ENCODE data around the gene CT45A7.
"Not testable (repeated sequence)": the region's sequence is repeated elsewhere in the genome, so short reads cannot be mapped to it uniquely, and the experiment has no call there.

CT45A7 gene, protein sequence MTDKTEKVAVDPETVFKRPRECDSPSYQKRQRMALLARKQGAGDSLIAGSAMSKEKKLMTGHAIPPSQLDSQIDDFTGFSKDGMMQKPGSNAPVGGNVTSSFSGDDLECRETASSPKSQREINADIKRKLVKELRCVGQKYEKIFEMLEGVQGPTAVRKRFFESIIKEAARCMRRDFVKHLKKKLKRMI

DNA sequence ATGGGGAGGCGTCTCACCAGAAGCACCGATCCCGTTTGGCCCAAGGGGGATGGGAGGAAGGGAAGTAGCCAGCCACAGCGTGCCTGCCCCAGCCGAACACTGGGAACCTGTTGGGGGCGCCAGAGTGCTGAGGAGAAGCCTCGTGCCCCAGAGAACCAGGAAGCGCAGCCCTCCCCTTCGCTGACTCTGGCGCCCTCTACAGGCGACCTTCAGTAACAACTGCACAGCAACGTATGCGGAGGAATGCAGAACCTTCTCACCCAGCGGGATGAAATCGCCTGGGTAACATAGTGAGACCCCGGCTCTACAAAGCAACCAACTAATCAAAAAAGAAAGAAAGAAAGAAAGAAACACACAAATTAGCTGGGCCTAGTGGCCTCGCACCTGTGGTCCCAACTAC is at the start of gene CT45A7:
Gene CT45A7 (minus strand): TSS at position 101 of the 400 bp plus-strand sequence. CDS start 3,747 bp downstream, outside the sequence.
- DNase-seq; in situ Hi-C loops (cut with MboI; ENCODE audit: low pct_unique_long_range_greater_than_20kb, low sequenced_read_pairs): not testable (repeated sequence)

DNA sequence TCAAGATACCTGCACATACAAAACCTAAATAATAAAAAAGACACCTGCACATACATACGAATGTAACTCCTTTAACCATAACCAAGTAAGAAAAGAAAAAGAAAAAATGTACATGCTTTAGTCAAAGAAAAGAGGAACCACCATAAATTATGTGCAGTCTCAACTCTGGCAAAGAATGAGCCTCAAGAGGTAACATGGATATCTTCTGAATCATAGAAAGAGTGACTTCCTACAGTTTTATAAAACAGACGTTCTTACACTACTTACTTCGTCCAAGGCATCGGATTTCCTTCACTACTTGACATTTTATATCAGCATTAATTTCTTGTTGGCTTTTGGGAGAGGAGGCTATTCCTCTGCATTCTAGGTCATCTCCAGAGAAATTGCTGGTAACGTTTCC is 45.7 kb upstream of the CT45A7 start:
- DNase-seq; in situ Hi-C loops (cut with MboI; ENCODE audit: low pct_unique_long_range_greater_than_20kb, low sequenced_read_pairs): not testable (repeated sequence)

DNA sequence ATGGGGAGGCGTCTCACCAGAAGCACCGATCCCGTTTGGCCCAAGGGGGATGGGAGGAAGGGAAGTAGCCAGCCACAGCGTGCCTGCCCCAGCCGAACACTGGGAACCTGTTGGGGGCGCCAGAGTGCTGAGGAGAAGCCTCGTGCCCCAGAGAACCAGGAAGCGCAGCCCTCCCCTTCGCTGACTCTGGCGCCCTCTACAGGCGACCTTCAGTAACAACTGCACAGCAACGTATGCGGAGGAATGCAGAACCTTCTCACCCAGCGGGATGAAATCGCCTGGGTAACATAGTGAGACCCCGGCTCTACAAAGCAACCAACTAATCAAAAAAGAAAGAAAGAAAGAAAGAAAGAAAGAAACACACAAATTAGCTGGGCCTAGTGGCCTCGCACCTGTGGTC is 34.6 kb upstream of the CT45A7 start, which contains the start of gene CT45A9:
Gene CT45A9 (minus strand): TSS at position 101 of the 400 bp plus-strand sequence. CDS start 3,751 bp downstream, outside the sequence.
- in situ Hi-C loops (cut with MboI; ENCODE audit: low pct_unique_long_range_greater_than_20kb, low sequenced_read_pairs); DNase-seq: not testable (repeated sequence)

DNA sequence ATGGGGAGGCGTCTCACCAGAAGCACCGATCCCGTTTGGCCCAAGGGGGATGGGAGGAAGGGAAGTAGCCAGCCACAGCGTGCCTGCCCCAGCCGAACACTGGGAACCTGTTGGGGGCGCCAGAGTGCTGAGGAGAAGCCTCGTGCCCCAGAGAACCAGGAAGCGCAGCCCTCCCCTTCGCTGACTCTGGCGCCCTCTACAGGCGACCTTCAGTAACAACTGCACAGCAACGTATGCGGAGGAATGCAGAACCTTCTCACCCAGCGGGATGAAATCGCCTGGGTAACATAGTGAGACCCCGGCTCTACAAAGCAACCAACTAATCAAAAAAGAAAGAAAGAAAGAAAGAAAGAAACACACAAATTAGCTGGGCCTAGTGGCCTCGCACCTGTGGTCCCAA is 17.4 kb upstream of the CT45A7 start, which contains the start of gene CT45A8:
Gene CT45A8 (minus strand): TSS at position 101 of the 400 bp plus-strand sequence. CDS start 3,755 bp downstream, outside the sequence.
- in situ Hi-C loops (cut with MboI; ENCODE audit: low pct_unique_long_range_greater_than_20kb, low sequenced_read_pairs); DNase-seq: not testable (repeated sequence)

DNA sequence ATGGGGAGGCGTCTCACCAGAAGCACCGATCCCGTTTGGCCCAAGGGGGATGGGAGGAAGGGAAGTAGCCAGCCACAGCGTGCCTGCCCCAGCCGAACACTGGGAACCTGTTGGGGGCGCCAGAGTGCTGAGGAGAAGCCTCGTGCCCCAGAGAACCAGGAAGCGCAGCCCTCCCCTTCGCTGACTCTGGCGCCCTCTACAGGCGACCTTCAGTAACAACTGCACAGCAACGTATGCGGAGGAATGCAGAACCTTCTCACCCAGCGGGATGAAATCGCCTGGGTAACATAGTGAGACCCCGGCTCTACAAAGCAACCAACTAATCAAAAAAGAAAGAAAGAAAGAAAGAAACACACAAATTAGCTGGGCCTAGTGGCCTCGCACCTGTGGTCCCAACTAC is 17.2 kb downstream of the CT45A7 start, which contains the start of gene CT45A2:
Gene CT45A2 (minus strand): TSS at position 101 of the 400 bp plus-strand sequence. CDS start 3,747 bp downstream, outside the sequence.
- DNase-seq; in situ Hi-C loops (cut with MboI; ENCODE audit: low pct_unique_long_range_greater_than_20kb, low sequenced_read_pairs): not testable (repeated sequence)

DNA sequence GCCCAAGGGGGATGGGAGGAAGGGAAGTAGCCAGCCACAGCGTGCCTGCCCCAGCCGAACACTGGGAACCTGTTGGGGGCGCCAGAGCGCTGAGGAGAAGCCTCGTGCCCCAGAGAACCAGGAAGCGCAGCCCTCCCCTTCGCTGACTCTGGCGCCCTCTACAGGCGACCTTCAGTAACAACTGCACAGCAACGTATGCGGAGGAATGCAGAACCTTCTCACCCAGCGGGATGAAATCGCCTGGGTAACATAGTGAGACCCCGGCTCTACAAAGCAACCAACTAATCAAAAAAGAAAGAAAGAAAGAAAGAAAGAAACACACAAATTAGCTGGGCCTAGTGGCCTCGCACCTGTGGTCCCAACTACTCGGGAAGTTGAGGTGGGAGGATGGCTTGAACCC is 34.4 kb downstream of the CT45A7 start, which contains the start of gene CT45A6:
Gene CT45A6 (minus strand): TSS at position 101 of the 400 bp plus-strand sequence. CDS start 3,794 bp downstream, outside the sequence.
- in situ Hi-C loops (cut with MboI; ENCODE audit: low pct_unique_long_range_greater_than_20kb, low sequenced_read_pairs); DNase-seq: not testable (repeated sequence)

DNA sequence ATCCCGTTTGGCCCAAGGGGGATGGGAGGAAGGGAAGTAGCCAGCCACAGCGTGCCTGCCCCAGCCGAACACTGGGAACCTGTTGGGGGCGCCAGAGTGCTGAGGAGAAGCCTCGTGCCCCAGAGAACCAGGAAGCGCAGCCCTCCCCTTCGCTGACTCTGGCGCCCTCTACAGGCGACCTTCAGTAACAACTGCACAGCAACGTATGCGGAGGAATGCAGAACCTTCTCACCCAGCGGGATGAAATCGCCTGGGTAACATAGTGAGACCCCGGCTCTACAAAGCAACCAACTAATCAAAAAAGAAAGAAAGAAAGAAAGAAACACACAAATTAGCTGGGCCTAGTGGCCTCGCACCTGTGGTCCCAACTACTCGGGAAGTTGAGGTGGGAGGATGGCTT is 51.7 kb downstream of the CT45A7 start, which contains the start of gene CT45A5:
Gene CT45A5 (minus strand): TSS at position 101 of the 400 bp plus-strand sequence. CDS start 3,774 bp downstream, outside the sequence.
- in situ Hi-C loops (cut with MboI; ENCODE audit: low pct_unique_long_range_greater_than_20kb, low sequenced_read_pairs); DNase-seq: not testable (repeated sequence)

Data from KBM-7 (cell line).